Measurements from ENCODE around the gene COL6A2.

DNA sequence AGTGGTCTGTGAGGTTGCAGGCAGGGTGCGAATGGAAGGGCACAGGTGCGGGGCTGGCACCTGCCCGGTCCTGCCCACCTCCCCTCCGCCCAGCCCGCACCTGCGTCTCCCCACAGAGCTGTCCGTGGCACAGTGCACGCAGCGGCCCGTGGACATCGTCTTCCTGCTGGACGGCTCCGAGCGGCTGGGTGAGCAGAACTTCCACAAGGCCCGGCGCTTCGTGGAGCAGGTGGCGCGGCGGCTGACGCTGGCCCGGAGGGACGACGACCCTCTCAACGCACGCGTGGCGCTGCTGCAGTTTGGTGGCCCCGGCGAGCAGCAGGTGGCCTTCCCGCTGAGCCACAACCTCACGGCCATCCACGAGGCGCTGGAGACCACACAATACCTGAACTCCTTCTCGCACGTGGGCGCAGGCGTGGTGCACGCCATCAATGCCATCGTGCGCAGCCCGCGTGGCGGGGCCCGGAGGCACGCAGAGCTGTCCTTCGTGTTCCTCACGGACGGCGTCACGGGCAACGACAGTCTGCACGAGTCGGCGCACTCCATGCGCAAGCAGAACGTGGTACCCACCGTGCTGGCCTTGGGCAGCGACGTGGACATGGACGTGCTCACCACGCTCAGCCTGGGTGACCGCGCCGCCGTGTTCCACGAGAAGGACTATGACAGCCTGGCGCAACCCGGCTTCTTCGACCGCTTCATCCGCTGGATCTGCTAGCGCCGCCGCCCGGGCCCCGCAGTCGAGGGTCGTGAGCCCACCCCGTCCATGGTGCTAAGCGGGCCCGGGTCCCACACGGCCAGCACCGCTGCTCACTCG lies 34.1 kb downstream of the COL6A2 start:
- TF ChIP-seq, protein P1, sequence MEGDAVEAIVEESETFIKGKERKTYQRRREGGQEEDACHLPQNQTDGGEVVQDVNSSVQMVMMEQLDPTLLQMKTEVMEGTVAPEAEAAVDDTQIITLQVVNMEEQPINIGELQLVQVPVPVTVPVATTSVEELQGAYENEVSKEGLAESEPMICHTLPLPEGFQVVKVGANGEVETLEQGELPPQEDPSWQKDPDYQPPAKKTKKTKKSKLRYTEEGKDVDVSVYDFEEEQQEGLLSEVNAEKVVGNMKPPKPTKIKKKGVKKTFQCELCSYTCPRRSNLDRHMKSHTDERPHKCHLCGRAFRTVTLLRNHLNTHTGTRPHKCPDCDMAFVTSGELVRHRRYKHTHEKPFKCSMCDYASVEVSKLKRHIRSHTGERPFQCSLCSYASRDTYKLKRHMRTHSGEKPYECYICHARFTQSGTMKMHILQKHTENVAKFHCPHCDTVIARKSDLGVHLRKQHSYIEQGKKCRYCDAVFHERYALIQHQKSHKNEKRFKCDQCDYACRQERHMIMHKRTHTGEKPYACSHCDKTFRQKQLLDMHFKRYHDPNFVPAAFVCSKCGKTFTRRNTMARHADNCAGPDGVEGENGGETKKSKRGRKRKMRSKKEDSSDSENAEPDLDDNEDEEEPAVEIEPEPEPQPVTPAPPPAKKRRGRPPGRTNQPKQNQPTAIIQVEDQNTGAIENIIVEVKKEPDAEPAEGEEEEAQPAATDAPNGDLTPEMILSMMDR (IDR thresholded peaks at IDR 0.05; ENCODE audit: insufficient read depth, low read depth, low read length): no peak
- no peak for TF ChIP-seq EZH2 (IDR thresholded peaks at IDR 0.05; ENCODE audit: insufficient read depth, low read length)

All from astrocyte (in vitro differentiated cells and primary cell).